ENCODE data around the gene RPS6KA2. TPM values are rescaled to one million over a fixed set of nuclear protein-coding genes. Genes with fewer than 3 reads are reported as not detected.

Gene RPS6KA2
- total RNA-seq, 1 donor from 2014 or later = 37.5 TPM

GRCh38 chr6:166545156-166546034 lies 81.7 kb downstream of the RPS6KA2 start:
- H3K27ac Mint-ChIP-seq = no peak overlapping the region
- no peaks in the 10 kb centered on the region for H3K27me3 Mint-ChIP-seq
- H3K36me3 Mint-ChIP-seq (ENCODE audit: insufficient read depth) = peaks cover 11% of the 10 kb centered on the region
- no peaks in the 10 kb centered on the region for H3K9me3 Mint-ChIP-seq (ENCODE audit: low read depth)
- H3K4me1 Mint-ChIP-seq (ENCODE audit: low read depth) = peaks cover 1% of the 10 kb centered on the region
- H3K4me3 Mint-ChIP-seq (ENCODE audit: low read depth) = no peak overlapping the region
- DNase-seq (ENCODE audit: low spot score, unreplicated experiment) = no peak
- no peak for TF ChIP-seq CTCF (IDR thresholded peaks at IDR 0.05; ENCODE audit: unreplicated experiment)

- TF ChIP-seq CTCF (IDR thresholded peaks at IDR 0.05; ENCODE audit: unreplicated experiment) = no peak
- DNase-seq (ENCODE audit: low spot score, unreplicated experiment) = no peak
- Mint-ChIP-seq H3K4me3 (ENCODE audit: low read depth) (no peak overlapping the region), H3K4me1 (ENCODE audit: low read depth) (peaks cover 3% of the 10 kb centered on the region), H3K9me3 (ENCODE audit: low read depth) (no peaks in the 10 kb centered on the region), H3K36me3 (ENCODE audit: insufficient read depth) (peaks cover 7% of the 10 kb centered on the region), H3K27ac (no peak overlapping the region), H3K27me3 (no peaks in the 10 kb centered on the region)
These were observed 82.8 kb downstream of the RPS6KA2 start for GRCh38 chr6:166544296-166544605.

DNA sequence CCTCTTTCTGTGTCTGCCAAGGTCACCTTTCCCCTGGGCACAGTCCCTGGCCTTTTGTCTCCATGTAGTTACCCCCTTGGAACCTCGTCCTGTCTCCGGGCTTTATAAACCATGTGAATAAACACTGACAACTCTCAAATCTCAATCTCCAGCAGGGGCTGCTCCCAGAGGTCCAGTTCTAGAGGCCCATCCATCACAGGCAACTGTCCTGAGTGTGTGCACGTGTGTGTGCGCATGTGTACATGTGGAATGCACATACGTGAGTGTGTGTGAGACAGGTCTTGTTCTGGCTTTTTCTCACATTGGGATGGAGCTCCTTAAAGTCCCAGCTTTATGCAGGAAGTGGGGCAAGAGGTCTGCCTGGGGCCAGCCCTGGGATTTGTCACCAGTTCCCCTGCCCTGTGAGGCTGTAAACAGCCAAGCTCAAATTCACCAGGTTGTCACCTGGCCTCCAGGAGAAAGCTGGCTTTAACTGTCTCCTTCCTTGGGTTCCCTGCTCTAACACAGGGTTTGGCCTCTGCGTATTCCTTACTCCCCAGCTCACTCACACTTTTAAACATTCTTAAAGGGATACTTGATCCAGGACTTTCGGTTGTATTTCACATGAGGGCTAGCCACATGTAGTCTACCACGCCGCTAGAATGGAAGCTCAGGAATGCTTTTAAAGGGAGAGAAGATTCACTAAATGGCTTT lies 83.3 kb downstream of the RPS6KA2 start:
- no peak overlapping the region for H3K27ac Mint-ChIP-seq
- peaks cover 3% of the 10 kb centered on the region for H3K4me1 Mint-ChIP-seq (ENCODE audit: low read depth)
- no peaks in the 10 kb centered on the region for H3K27me3 Mint-ChIP-seq
- H3K9me3 Mint-ChIP-seq (ENCODE audit: low read depth) = no peaks in the 10 kb centered on the region
- H3K4me3 Mint-ChIP-seq (ENCODE audit: low read depth) = no peak overlapping the region
- no peak for TF ChIP-seq CTCF (IDR thresholded peaks at IDR 0.05; ENCODE audit: unreplicated experiment)
- no peak for DNase-seq (ENCODE audit: low spot score, unreplicated experiment)
- peaks cover 5% of the 10 kb centered on the region for H3K36me3 Mint-ChIP-seq (ENCODE audit: insufficient read depth)

DNA sequence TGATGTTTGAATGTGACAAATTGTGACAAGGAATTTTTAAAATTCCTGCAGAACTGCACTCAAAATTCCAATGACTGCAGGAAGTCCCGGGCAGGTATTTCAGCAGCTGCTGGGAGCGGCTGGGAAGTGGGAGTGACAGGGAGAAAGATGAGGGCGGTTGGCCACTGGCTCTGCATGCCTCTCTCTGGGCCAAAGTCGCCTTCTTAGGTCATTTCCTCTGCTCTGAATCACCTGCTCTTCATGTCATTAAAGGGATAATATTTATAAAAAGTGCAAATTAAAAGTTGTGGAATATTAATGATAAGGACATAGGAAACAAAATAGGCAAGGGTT lies 84.5 kb downstream of the RPS6KA2 start:
- H3K4me1 Mint-ChIP-seq (ENCODE audit: low read depth) = peaks cover 3% of the 10 kb centered on the region
- no peak overlapping the region for H3K27ac Mint-ChIP-seq
- no peak overlapping the region for H3K4me3 Mint-ChIP-seq (ENCODE audit: low read depth)
- TF ChIP-seq CTCF (IDR thresholded peaks at IDR 0.05; ENCODE audit: unreplicated experiment) = no peak
- peaks cover 5% of the 10 kb centered on the region for H3K36me3 Mint-ChIP-seq (ENCODE audit: insufficient read depth)
- DNase-seq (ENCODE audit: low spot score, unreplicated experiment) = no peak
- no peaks in the 10 kb centered on the region for H3K27me3 Mint-ChIP-seq
- no peaks in the 10 kb centered on the region for H3K9me3 Mint-ChIP-seq (ENCODE audit: low read depth)

GRCh38 chr6:166541876-166542579 lies 85.0 kb downstream of the RPS6KA2 start:
- Mint-ChIP-seq H3K9me3 (ENCODE audit: low read depth) (no peaks in the 10 kb centered on the region), H3K27ac (no peak overlapping the region), H3K4me3 (ENCODE audit: low read depth) (no peak overlapping the region)

More at GRCh38 chr6:166541876-166542579, 85.0 kb downstream of the RPS6KA2 start:
- peaks cover 3% of the 10 kb centered on the region for H3K4me1 Mint-ChIP-seq (ENCODE audit: low read depth)
- TF ChIP-seq CTCF (IDR thresholded peaks at IDR 0.05; ENCODE audit: unreplicated experiment) = no peak
- no peak for DNase-seq (ENCODE audit: low spot score, unreplicated experiment)
- H3K27me3 Mint-ChIP-seq = no peaks in the 10 kb centered on the region
- H3K36me3 Mint-ChIP-seq (ENCODE audit: insufficient read depth) = peaks cover 7% of the 10 kb centered on the region
